Measurements from ENCODE around the gene DHRS7B. TPM values are rescaled to one million over a fixed set of nuclear protein-coding genes. Genes with fewer than 3 reads are reported as not detected.

DHRS7B gene
- total and polyA plus RNA-seq, 4 donors: 19.4 to 55.6 (median 31.7) TPM

- DNase-seq (no peak), ATAC-seq (ENCODE audit: insufficient read depth, low FRiP score) (no peak)
- H3K4me1 ChIP-seq (ENCODE audit: control insufficient read depth in 5 of 5, insufficient read depth in 5 of 5, low read length in 5 of 5): peaks cover 0 to 14% (median 6%) of the 10 kb centered on the region in 5 donors
- H3K27ac ChIP-seq (ENCODE audit: low read depth in 1 of 2, low read length in 1 of 2): no peak overlapping the region
- TF ChIP-seq CTCF (IDR thresholded peaks at IDR 0.05; ENCODE audit: control extremely low read depth, extremely low read depth): no peak
- peaks cover 7 to 27% (median 16%) of the 10 kb centered on the region in 4 donors for H3K36me3 ChIP-seq (ENCODE audit: control insufficient read depth in 4 of 4, insufficient read depth in 4 of 4, low read length in 4 of 4)
- H3K27me3 ChIP-seq (ENCODE audit: control insufficient read depth in 3 of 3, insufficient read depth in 3 of 3, low read length in 2 of 3): no peaks in the 10 kb centered on the region
- WGBS, 2 donors: 90 to 91% methylated on average over 12 of the region's 12 CpGs
- no peak overlapping the region for H3K4me3 ChIP-seq
- no peak overlapping the region for H3K9ac ChIP-seq (ENCODE audit: insufficient read depth in 1 of 2, low read length in 2 of 2)
- no peaks in the 10 kb centered on the region for H3K9me3 ChIP-seq (ENCODE audit: control insufficient read depth in 4 of 4, insufficient read depth in 3 of 4, low read length in 3 of 4)
These were observed 75.7 kb downstream of the DHRS7B start for GRCh38 chr17:21202512-21202911.

GRCh38 chr17:21204935-21205334 lies 78.2 kb downstream of the DHRS7B start:
- Histone ChIP-seq H3K27me3 (ENCODE audit: control insufficient read depth in 3 of 3, insufficient read depth in 3 of 3, low read length in 2 of 3) (no peaks in the 10 kb centered on the region), H3K9ac (ENCODE audit: insufficient read depth in 1 of 2, low read length in 2 of 2) (no peak overlapping the region), H3K4me1 (ENCODE audit: control insufficient read depth in 5 of 5, insufficient read depth in 5 of 5, low read length in 5 of 5) (peaks cover 0 to 20% (median 9%) of the 10 kb centered on the region in 5 donors), H3K27ac (ENCODE audit: low read depth in 1 of 2, low read length in 1 of 2) (no peak overlapping the region), H3K36me3 (ENCODE audit: control insufficient read depth in 4 of 4, insufficient read depth in 4 of 4, low read length in 4 of 4) (peaks cover 0 to 16% (median 9%) of the 10 kb centered on the region in 4 donors), H3K9me3 (ENCODE audit: control insufficient read depth in 4 of 4, insufficient read depth in 3 of 4, low read length in 3 of 4) (no peaks in the 10 kb centered on the region), H3K4me3 (no peak overlapping the region)
- DNase-seq (no peak), ATAC-seq (ENCODE audit: insufficient read depth, low FRiP score) (no peak)
- WGBS, 2 donors: 86 to 92% methylated on average over 9 of the region's 9 CpGs
- no peak for TF ChIP-seq CTCF (IDR thresholded peaks at IDR 0.05; ENCODE audit: control extremely low read depth, extremely low read depth)

- Histone ChIP-seq H3K36me3 (ENCODE audit: control insufficient read depth in 4 of 4, insufficient read depth in 4 of 4, low read length in 4 of 4) (peaks cover 0 to 18% (median 13%) of the 10 kb centered on the region in 4 donors), H3K9ac (ENCODE audit: insufficient read depth in 1 of 2, low read length in 2 of 2) (no peak overlapping the region), H3K27ac (ENCODE audit: low read depth in 1 of 2, low read length in 1 of 2) (no peak overlapping the region), H3K4me1 (ENCODE audit: control insufficient read depth in 5 of 5, insufficient read depth in 5 of 5, low read length in 5 of 5) (peaks cover 16 to 29% (median 19%) of the 10 kb centered on the region in 5 donors), H3K27me3 (ENCODE audit: control insufficient read depth in 3 of 3, insufficient read depth in 3 of 3, low read length in 2 of 3) (no peaks in the 10 kb centered on the region), H3K9me3 (ENCODE audit: control insufficient read depth in 4 of 4, insufficient read depth in 3 of 4, low read length in 3 of 4) (no peaks in the 10 kb centered on the region), H3K4me3 (no peak overlapping the region)
- TF ChIP-seq CTCF (IDR thresholded peaks at IDR 0.05; ENCODE audit: control extremely low read depth, extremely low read depth): no peak
- ATAC-seq (ENCODE audit: insufficient read depth, low FRiP score) (no peak), DNase-seq (no peak)
- 80 to 81% methylated on average over 7 of the region's 7 CpGs for WGBS, 2 donors
These were observed 81.6 kb downstream of the DHRS7B start for GRCh38 chr17:21208352-21208751.
